GM12892 (cell line): ENCODE results near the gene YTHDC1.

ENCODE experiments used
- POLR2A ChIP-seq: IDR thresholded peaks from 2 replicates; pipeline ENCODE4 v1.6.1; 2011; ENCODE audit warnings: low read depth, low read length, control low read depth
- POLR2AphosphoS5 ChIP-seq: IDR thresholded peaks from 2 replicates; pipeline ENCODE4 v1.6.1; 2011; ENCODE audit warnings: low read depth, low read length, control low read depth

DNA sequence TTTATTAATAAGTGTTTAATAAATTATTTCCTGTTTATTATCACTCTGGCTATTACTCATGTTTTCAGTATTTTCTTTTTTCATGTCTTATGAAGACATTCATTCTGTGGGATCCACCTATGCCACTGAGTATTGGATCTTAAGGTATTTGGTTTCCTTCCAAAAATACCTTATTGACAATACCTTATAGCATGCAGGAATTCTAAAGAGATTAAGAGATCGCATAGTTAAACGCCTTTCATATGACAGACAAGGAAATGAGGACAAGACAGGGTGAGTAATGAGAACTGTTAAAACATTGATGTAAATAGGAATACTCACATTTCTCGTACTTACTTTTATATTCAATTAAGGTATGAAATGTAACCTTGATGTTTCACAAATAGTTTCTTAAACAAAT is 66.2 kb downstream of the YTHDC1 start:
- TF ChIP-seq POLR2A (no peak), POLR2AphosphoS5 (no peak)
